ENCODE measurements around the gene CLEC4D. TPM values are rescaled to one million over a fixed set of nuclear protein-coding genes. Genes with fewer than 3 reads are reported as not detected.

CLEC4D gene
- total RNA-seq, 2 donors from 2014 or later, result 0.63 TPM; not detected in 1

DNA sequence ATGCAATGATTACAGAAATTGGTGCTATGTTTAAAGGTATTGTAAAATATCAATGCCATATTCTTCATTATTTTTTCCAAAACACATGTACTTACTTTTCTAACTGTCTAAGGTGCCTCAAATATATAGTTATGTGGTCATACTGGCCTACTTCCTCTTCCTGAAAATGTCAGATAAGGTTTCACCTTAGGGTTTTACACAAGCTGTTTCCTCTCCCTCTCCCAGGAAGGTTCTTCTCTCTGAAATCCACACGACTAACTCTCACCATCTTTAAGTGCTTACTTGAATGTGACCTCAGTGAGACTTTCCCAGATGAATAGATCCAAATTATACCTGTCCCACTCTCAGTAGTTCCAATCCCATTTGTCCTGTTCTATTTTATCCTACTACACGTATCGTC is 11.6 kb upstream of the CLEC4D start:
- Histone ChIP-seq H3K4me1 (no peaks in the 10 kb centered on the region), H3K9me3 (no peaks in the 10 kb centered on the region), H3K4me3 (no peak overlapping the region), H3K27me3 (no peaks in the 10 kb centered on the region), H3K27ac (no peak overlapping the region), H3K36me3 (no peaks in the 10 kb centered on the region)
- DNase-seq (ENCODE audit: low spot score), result no peak
- TF ChIP-seq, protein P1, sequence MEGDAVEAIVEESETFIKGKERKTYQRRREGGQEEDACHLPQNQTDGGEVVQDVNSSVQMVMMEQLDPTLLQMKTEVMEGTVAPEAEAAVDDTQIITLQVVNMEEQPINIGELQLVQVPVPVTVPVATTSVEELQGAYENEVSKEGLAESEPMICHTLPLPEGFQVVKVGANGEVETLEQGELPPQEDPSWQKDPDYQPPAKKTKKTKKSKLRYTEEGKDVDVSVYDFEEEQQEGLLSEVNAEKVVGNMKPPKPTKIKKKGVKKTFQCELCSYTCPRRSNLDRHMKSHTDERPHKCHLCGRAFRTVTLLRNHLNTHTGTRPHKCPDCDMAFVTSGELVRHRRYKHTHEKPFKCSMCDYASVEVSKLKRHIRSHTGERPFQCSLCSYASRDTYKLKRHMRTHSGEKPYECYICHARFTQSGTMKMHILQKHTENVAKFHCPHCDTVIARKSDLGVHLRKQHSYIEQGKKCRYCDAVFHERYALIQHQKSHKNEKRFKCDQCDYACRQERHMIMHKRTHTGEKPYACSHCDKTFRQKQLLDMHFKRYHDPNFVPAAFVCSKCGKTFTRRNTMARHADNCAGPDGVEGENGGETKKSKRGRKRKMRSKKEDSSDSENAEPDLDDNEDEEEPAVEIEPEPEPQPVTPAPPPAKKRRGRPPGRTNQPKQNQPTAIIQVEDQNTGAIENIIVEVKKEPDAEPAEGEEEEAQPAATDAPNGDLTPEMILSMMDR (IDR thresholded peaks at IDR 0.05), result no peak

DNA sequence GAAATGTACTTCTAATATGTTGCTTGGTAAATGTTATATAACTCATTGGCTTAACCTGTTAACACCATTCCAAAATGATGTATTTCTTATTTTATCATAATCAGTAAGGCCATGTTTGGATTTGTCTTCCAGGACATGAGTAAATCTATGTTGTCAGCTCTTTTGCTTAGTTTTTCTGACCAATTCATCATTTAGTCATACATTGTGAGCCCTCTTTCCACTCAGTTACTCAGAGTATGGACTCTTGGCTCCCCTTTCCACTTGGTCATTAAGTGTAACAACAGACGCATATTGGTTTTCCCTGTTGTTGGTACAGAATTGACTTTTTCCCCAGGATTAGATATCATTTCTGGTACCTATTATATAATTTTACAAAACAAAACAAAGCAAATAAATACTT is 9.0 kb upstream of the CLEC4D start:
- TF ChIP-seq, protein P1 (IDR thresholded peaks at IDR 0.05), result no peak
- Histone ChIP-seq H3K27ac (no peak overlapping the region), H3K27me3 (no peaks in the 10 kb centered on the region), H3K4me3 (no peak overlapping the region), H3K4me1 (no peaks in the 10 kb centered on the region), H3K36me3 (no peaks in the 10 kb centered on the region), H3K9me3 (no peaks in the 10 kb centered on the region)
- no peak for DNase-seq (ENCODE audit: low spot score)

DNA sequence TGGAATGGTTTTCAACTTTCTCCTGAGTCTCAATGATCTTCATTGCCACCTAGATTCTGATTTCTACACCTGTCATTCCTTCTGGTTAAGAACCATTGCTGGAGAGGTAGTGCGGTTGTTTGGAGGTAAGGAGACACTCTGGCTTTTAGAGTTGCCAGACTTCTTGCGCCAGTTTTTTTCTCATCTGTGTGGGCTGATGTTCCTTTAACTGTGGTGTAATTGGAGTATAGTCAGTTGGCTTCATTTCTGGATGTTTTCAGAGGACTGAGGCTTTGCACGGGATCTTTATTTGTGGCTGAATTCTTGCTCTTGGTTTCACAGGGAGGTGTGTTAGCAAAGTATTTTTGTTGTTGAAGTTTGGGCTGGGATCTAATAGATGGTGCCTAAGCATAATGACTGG is 5.7 kb upstream of the CLEC4D start:
- DNase-seq (ENCODE audit: low spot score), result no peak
- H3K36me3 ChIP-seq, result no peaks in the 10 kb centered on the region
- no peak overlapping the region for H3K4me3 ChIP-seq
- H3K27ac ChIP-seq, result no peak overlapping the region
- TF ChIP-seq, protein P1 (IDR thresholded peaks at IDR 0.05), result no peak
- H3K4me1 ChIP-seq, result no peaks in the 10 kb centered on the region
- no peaks in the 10 kb centered on the region for H3K9me3 ChIP-seq
- H3K27me3 ChIP-seq, result no peaks in the 10 kb centered on the region

DNA sequence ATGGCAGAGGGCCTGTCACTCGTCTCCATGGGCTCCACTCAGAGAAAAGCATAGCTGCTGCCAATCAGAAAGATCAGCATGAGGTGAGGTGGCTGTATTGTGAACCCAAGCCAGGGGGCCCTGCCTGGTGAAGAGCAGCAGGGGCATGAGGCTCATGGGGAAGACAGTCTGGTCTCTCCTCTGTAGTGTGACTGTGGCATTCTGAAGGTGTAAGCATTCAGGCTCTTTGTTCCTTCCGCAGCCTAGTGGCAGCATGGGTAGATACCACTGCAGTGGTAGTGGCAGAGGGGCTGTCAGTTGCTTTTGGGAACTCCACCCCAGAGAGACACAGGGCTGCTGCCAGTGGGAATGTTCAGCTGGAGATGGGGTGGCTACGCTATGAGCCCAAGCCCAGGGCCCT is 5.1 kb upstream of the CLEC4D start:
- no peak for DNase-seq (ENCODE audit: low spot score)

DNA sequence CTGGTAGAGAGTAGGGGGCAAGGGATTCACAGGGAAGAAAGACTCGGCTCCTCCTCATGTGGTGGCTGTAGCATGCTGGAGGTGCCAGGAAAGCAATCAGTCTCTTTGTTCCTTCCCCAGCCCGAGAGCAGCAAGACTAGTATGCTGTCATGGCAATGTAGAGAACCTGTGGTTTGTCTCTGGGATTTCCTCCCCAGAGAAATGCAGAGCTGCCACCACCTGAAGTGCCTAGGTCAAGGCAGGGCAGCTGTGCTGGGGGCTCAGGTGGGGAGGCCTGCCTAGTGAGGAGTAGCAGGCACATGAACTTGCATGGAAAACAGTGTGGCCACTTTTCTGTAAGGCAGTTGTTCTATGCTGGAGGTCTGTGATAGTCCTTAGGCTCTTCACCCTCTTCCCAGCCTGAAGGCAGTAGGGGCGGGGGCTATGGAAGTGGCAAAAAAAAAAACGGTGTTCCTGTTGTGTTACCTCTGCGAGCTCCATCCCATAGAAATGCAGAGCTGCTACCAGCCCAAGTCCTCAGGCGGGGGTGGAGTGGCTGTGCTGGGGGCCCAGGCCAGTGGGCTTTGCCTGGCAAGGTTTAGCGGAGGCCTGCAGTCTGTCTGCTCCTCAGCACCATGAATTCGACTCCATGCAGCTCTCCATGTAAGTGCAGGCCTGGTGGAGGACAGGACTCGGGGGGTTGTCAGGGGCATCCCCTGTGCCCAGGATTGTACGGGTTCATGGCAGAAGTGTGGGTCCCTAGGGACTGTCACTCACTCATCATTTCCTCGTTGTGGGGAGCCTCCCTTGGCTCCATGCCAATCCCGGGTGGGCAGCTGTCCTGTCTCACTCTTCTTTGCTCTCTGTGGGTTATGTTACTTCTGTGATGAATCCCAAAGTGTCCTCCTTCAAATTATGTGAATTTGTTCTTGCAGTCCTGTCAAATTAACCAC is 4.1 kb upstream of the CLEC4D start:
- no peaks in the 10 kb centered on the region for H3K9me3 ChIP-seq
- H3K36me3 ChIP-seq, result no peaks in the 10 kb centered on the region
- no peaks in the 10 kb centered on the region for H3K27me3 ChIP-seq
- no peak overlapping the region for H3K27ac ChIP-seq
- no peaks in the 10 kb centered on the region for H3K4me1 ChIP-seq
- no peak overlapping the region for H3K4me3 ChIP-seq
- DNase-seq (ENCODE audit: low spot score), result no peak
- TF ChIP-seq, protein P1 (IDR thresholded peaks at IDR 0.05), result no peak

More for the DNA sequence above, 5.1 kb upstream of the CLEC4D start:
- no peaks in the 10 kb centered on the region for H3K9me3 ChIP-seq
- H3K27ac ChIP-seq, result no peak overlapping the region
- no peaks in the 10 kb centered on the region for H3K27me3 ChIP-seq
- no peaks in the 10 kb centered on the region for H3K4me1 ChIP-seq
- H3K36me3 ChIP-seq, result no peaks in the 10 kb centered on the region
- TF ChIP-seq, protein P1 (IDR thresholded peaks at IDR 0.05), result no peak
- no peak overlapping the region for H3K4me3 ChIP-seq

All from right atrium auricular region (tissue), 2 donors.